OCI-LY7 (cell line): ENCODE measurements around the gene ROBO1. TPM values are rescaled to one million over a fixed set of nuclear protein-coding genes. Genes with fewer than 3 reads are reported as not detected.

Source experiments
- BruUV-seq: library from RNA; stranded (reverse); fragments of 400-500 nt; replicated peaks from 2 replicates; lab custom pipeline; 2021; lab: Mats Ljungman, UMichigan
- CTCF ChIA-PET: fragments of 300-600 bp; sonication (Branson Sonifier 250); formaldehyde crosslinking; loops from one replicate; lab custom pipeline; 2022; ENCODE audit warnings: antibody characterized with exemption; ENCODE audit not compliant: unreplicated experiment; lab: Charles Lee
- POLR2A ChIA-PET: fragments of 300-600 bp; sonication (Branson Sonifier 250); formaldehyde crosslinking; loops from one replicate; lab custom pipeline; 2022; ENCODE audit warnings: antibody characterized with exemption; lab: Charles Lee
- DNase-seq: peaks from one replicate; pipeline ENCODE4 v3.0.0-alpha.2; 2015; ENCODE audit warnings: low spot score
- H2AFZ ChIP-seq: fragments of 200-600 bp; sonication (generic), shearing (Covaris generic); 2 replicates; pipeline ENCODE4 v1.6.1; 2014; ENCODE audit warnings: mild to moderate bottlenecking, antibody characterized with exemption, low read length, moderate library complexity
- H3K27ac ChIP-seq: fragments of 200-600 bp; sonication (generic); 2 replicates; pipeline ENCODE4 v1.5.1; 2014; ENCODE audit warnings: mixed run types, low read depth, mild to moderate bottlenecking, moderate library complexity, low read length, inconsistent platforms; ENCODE audit not compliant: poor library complexity, severe bottlenecking
- H3K36me3 ChIP-seq: fragments of 200-600 bp; sonication (generic); 2 replicates; pipeline ENCODE4 v1.6.1; 2014; ENCODE audit warnings: mild to moderate bottlenecking, antibody characterized with exemption, low read length, moderate library complexity, mixed read lengths; ENCODE audit not compliant: insufficient read depth
- H3K4me1 ChIP-seq: fragments of 200-600 bp; sonication (generic); 2 replicates; pipeline ENCODE4 v1.5.1; 2014; ENCODE audit warnings: mild to moderate bottlenecking, low read length; ENCODE audit not compliant: insufficient read depth, poor library complexity, severe bottlenecking
- H3K4me2 ChIP-seq: fragments of 200-600 bp; sonication (generic); 2 replicates; pipeline ENCODE4 v1.6.1; 2014; ENCODE audit warnings: mild to moderate bottlenecking, low read length
- H3K4me3 ChIP-seq: fragments of 200-600 bp; sonication (generic); 2 replicates; pipeline ENCODE4 v1.5.1; 2014; ENCODE audit warnings: mild to moderate bottlenecking, low read depth, low read length; ENCODE audit not compliant: poor library complexity, severe bottlenecking
- H3K79me2 ChIP-seq: fragments of 200-600 bp; sonication (generic); 2 replicates; pipeline ENCODE4 v1.6.1; 2016; ENCODE audit warnings: low read depth, mild to moderate bottlenecking, low read length, moderate library complexity, mixed read lengths; ENCODE audit not compliant: insufficient read depth
- H3K9me2 ChIP-seq: fragments of 200-600 bp; sonication (generic); 2 replicates; pipeline ENCODE4 v1.6.1; 2016; ENCODE audit warnings: mild to moderate bottlenecking, low read length, mixed read lengths; ENCODE audit not compliant: insufficient read depth
- H3K9me3 ChIP-seq: fragments of 200-600 bp; sonication (generic); 2 replicates; pipeline ENCODE4 v1.6.1; 2014; ENCODE audit warnings: mild to moderate bottlenecking, mixed run types, low read length, mixed read lengths
- H4K20me1 ChIP-seq: fragments of 200-600 bp; sonication (generic); 2 replicates; pipeline ENCODE4 v1.6.1; 2014; ENCODE audit warnings: mild to moderate bottlenecking, antibody characterized with exemption, low read length, moderate library complexity, mixed read lengths; ENCODE audit not compliant: insufficient read depth
- CTCF ChIP-seq: fragments of 200-600 bp; sonication (generic); conservative IDR thresholded peaks from 2 replicates; pipeline ENCODE4 v1.5.1; 2014; ENCODE audit warnings: mild to moderate bottlenecking, antibody characterized with exemption, low read length, moderate library complexity, mixed read lengths
- EZH2phosphoT487 ChIP-seq: fragments of 200-600 bp; sonication (generic); IDR thresholded peaks from 2 replicates; pipeline ENCODE4 v1.6.1; 2018; ENCODE audit warnings: low read depth, borderline replicate concordance, mild to moderate bottlenecking, mixed run types, antibody characterized with exemption, low read length, moderate library complexity, mixed read lengths
- intact Hi-C: fragments of 100-400 bp; cut with micrococcal nuclease; formaldehyde crosslinking; loops from one replicate; pipeline ENCODE4 v1.10.0; 2022; ENCODE audit not compliant: unreplicated experiment
- total RNA-seq, 2 experiments: library from RNA; depleted of rRNA in 1 of 2; stranded (reverse); fragments of >200 nt in 1 of 2; shearing (Covaris generic) in 1 of 2; gene quantifications; 2 replicates each; pipeline ENCODE4 v1.2.3, GENCODE V29; 2014 to 2022

ROBO1 gene
- total RNA-seq, 2 experiments from 2014 or later = not detected

GRCh38 chr3:78858174-78858573 lies 909.6 kb downstream of the ROBO1 start:
- intact Hi-C loops = no loop called here
- Histone ChIP-seq H3K4me2 (no peak overlapping the region), H4K20me1 (no peaks in the 10 kb centered on the region), H3K4me1 (no peaks in the 10 kb centered on the region), H3K27ac (no peak overlapping the region), H3K79me2 (no peaks in the 10 kb centered on the region), H3K4me3 (no peak overlapping the region), H3K36me3 (no peaks in the 10 kb centered on the region), H3K9me2 (no peaks in the 10 kb centered on the region), H2AFZ (no peak overlapping the region), H3K9me3 (no peaks in the 10 kb centered on the region)
- CTCF ChIA-PET = no interaction called here
- POLR2A ChIA-PET = interaction anchor here (0.7 kb wide), 3 partner anchors 13 to 556 kb away, joined by 3 to 4 read pairs (median 3); no protein-coding TSS in a partner anchor
- TF ChIP-seq CTCF (no peak), EZH2phosphoT487 (no peak)
- DNase-seq = no peak
- no TSS peak for BruUV-seq

DNA sequence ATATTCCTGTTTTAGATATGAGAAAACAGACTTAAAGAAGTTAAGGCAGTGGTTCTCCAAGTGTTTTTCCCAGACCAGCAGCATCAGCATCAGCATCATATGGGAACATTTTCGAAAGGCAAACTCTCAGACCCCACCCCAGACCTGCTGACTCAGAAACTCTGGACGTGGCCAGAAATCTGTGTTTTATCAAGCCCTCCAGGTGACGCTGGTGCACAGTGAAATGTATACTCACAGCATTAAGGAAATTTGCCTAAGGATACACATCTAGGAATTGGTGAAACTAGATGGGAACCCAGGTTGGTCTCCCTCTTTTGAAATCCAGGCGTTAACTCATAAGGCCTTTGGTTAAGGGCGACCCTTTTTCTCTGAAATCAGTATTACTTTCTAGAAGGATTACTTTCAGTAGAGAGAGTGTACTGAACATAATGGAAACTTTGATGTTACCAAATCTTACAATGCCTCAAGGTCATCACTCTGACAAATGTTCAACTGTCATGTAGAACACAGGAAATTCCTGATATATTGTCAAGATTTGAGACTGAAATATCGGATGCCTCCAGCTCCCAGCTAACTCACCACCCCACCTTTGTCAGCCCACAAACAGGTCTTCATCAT lies 910.2 kb downstream of the ROBO1 start:
- no peaks in the 10 kb centered on the region for H3K36me3 ChIP-seq
- no peaks in the 10 kb centered on the region for H3K79me2 ChIP-seq
- H3K4me3 ChIP-seq = no peak overlapping the region
- no peak overlapping the region for H2AFZ ChIP-seq
- BruUV-seq = no TSS peak
- no peak for DNase-seq
- H4K20me1 ChIP-seq = no peaks in the 10 kb centered on the region
- TF ChIP-seq CTCF (no peak), EZH2phosphoT487 (no peak)
- H3K9me3 ChIP-seq = no peaks in the 10 kb centered on the region
- ChIA-PET CTCF (no interaction called here), POLR2A (no interaction called here)
- H3K4me2 ChIP-seq = no peak overlapping the region
- no peaks in the 10 kb centered on the region for H3K4me1 ChIP-seq
- no peaks in the 10 kb centered on the region for H3K9me2 ChIP-seq
- intact Hi-C loops = no loop called here
- H3K27ac ChIP-seq = no peak overlapping the region

- Histone ChIP-seq H3K4me1 (no peaks in the 10 kb centered on the region), H3K79me2 (no peaks in the 10 kb centered on the region), H3K36me3 (no peaks in the 10 kb centered on the region), H3K4me3 (no peak overlapping the region), H4K20me1 (no peaks in the 10 kb centered on the region), H3K9me3 (no peaks in the 10 kb centered on the region), H3K27ac (no peak overlapping the region), H3K9me2 (no peaks in the 10 kb centered on the region), H2AFZ (no peak overlapping the region), H3K4me2 (no peak overlapping the region)
- ChIA-PET CTCF (no interaction called here), POLR2A (no interaction called here)
- DNase-seq = no peak
- BruUV-seq = no TSS peak
- intact Hi-C loops = no loop called here
- TF ChIP-seq EZH2phosphoT487 (no peak), CTCF (no peak)
These were observed 911.6 kb downstream of the ROBO1 start for GRCh38 chr3:78856164-78856563.
